H9 (cell line): Measurements from ENCODE around the gene ATP1A3. TPM values are rescaled to one million over a fixed set of nuclear protein-coding genes. Genes with fewer than 3 reads are reported as not detected.

Source experiments
- DNase-seq: peaks from one replicate; pipeline ENCODE4 v3.0.0-alpha.2; 2017
- H2AFZ ChIP-seq: one replicate; pipeline ENCODE4 v1.6.1; 2013; ENCODE audit warnings: mild to moderate bottlenecking, low read length, control low read depth, moderate library complexity
- H2AK5ac ChIP-seq: 2 replicates; pipeline ENCODE4 v1.6.1; 2013; ENCODE audit warnings: low read length, control low read depth, mixed read lengths; ENCODE audit not compliant: insufficient read length
- H2BK120ac ChIP-seq: one replicate; pipeline ENCODE4 v1.6.1; 2013; ENCODE audit warnings: low read depth, mild to moderate bottlenecking, low read length, control low read depth, inconsistent platforms; ENCODE audit not compliant: poor library complexity, severe bottlenecking
- H2BK12ac ChIP-seq: 2 replicates; pipeline ENCODE4 v1.6.1; 2013; ENCODE audit warnings: low read length, control low read depth, mixed read lengths, low read depth; ENCODE audit not compliant: insufficient read length
- H2BK15ac ChIP-seq: 2 replicates; pipeline ENCODE4 v1.6.1; 2013; ENCODE audit warnings: low read depth, low read length, control low read depth
- H2BK20ac ChIP-seq: one replicate; pipeline ENCODE4 v1.6.1; 2013; ENCODE audit warnings: low read depth, mild to moderate bottlenecking, low read length, control low read depth, inconsistent platforms; ENCODE audit not compliant: poor library complexity, severe bottlenecking
- H2BK5ac ChIP-seq: 2 replicates; pipeline ENCODE4 v1.6.1; 2013; ENCODE audit warnings: low read length, control low read depth, mixed read lengths; ENCODE audit not compliant: insufficient read length
- H3K14ac ChIP-seq: 2 replicates; pipeline ENCODE4 v1.6.1; 2013; ENCODE audit warnings: low read length, control low read depth; ENCODE audit not compliant: insufficient read depth
- H3K18ac ChIP-seq: 2 replicates; pipeline ENCODE4 v1.6.1; 2013; ENCODE audit warnings: low read depth, mild to moderate bottlenecking, mixed read lengths, low read length, control low read depth; ENCODE audit not compliant: insufficient read length
- H3K23ac ChIP-seq: 2 replicates; pipeline ENCODE4 v1.6.1; 2013; ENCODE audit warnings: low read length, control low read depth, mixed read lengths, low read depth; ENCODE audit not compliant: insufficient read length
- H3K23me2 ChIP-seq: 2 replicates; pipeline ENCODE4 v1.6.1; 2013; ENCODE audit warnings: low read depth, mild to moderate bottlenecking, mixed read lengths, low read length, control low read depth; ENCODE audit not compliant: insufficient read length, poor library complexity, severe bottlenecking
- H3K27ac ChIP-seq: 2 replicates; pipeline ENCODE4 v1.5.1; 2013; ENCODE audit warnings: low read length, control low read depth, mixed read lengths, low read depth; ENCODE audit not compliant: insufficient read length
- H3K27me3 ChIP-seq: 2 replicates; pipeline ENCODE4 v1.6.1; 2013; ENCODE audit warnings: low read length, control low read depth, inconsistent platforms; ENCODE audit not compliant: insufficient read depth
- H3K4ac ChIP-seq: 2 replicates; pipeline ENCODE4 v1.6.1; 2013; ENCODE audit warnings: low read depth, mild to moderate bottlenecking, control low read depth, inconsistent platforms, low read length, moderate library complexity
- H3K4me1 ChIP-seq: 2 replicates; pipeline ENCODE4 v1.6.1; 2013; ENCODE audit warnings: low read length, control low read depth, inconsistent platforms; ENCODE audit not compliant: insufficient read depth
- H3K4me2 ChIP-seq: 2 replicates; pipeline ENCODE4 v1.6.1; 2013; ENCODE audit warnings: low read length, control low read depth, mixed read lengths; ENCODE audit not compliant: insufficient read length, insufficient read depth
- H3K56ac ChIP-seq: 2 replicates; pipeline ENCODE4 v1.6.1; 2013; ENCODE audit warnings: low read depth, mild to moderate bottlenecking, mixed read lengths, low read length, control low read depth; ENCODE audit not compliant: insufficient read length
- H3K79me1 ChIP-seq: 2 replicates; pipeline ENCODE4 v1.6.1; 2013; ENCODE audit warnings: low read depth, mild to moderate bottlenecking, moderate library complexity, low read length, control low read depth, inconsistent platforms; ENCODE audit not compliant: insufficient read depth, poor library complexity, severe bottlenecking
- H3K79me2 ChIP-seq: 2 replicates; pipeline ENCODE4 v1.6.1; 2013; ENCODE audit warnings: low read length, control low read depth, inconsistent platforms; ENCODE audit not compliant: insufficient read depth
- H3K9ac ChIP-seq: 2 replicates; pipeline ENCODE4 v1.6.1; 2013; ENCODE audit warnings: low read length, control low read depth, mixed read lengths; ENCODE audit not compliant: insufficient read length; ENCODE audit errors: extremely low read depth
- H3K9me3 ChIP-seq: one replicate; pipeline ENCODE4 v1.6.1; 2013; ENCODE audit warnings: low read depth, low read length, inconsistent platforms; ENCODE audit not compliant: control insufficient read depth
- H3T11ph ChIP-seq: one replicate; pipeline ENCODE4 v1.6.1; 2013; ENCODE audit warnings: mild to moderate bottlenecking, low read length, control low read depth, inconsistent platforms
- H4K20me1 ChIP-seq: one replicate; pipeline ENCODE4 v1.6.1; 2013; ENCODE audit not compliant: control insufficient read depth, insufficient read length, insufficient read depth
- H4K5ac ChIP-seq: 2 replicates; pipeline ENCODE4 v1.6.1; 2013; ENCODE audit warnings: low read depth, mild to moderate bottlenecking, mixed read lengths, low read length, control low read depth; ENCODE audit not compliant: insufficient read length
- H4K8ac ChIP-seq: replicated peaks from 2 replicates; pipeline ENCODE4 v1.6.1; 2013; ENCODE audit warnings: low read length, control low read depth, mixed read lengths, low read depth; ENCODE audit not compliant: insufficient read length
- H4K91ac ChIP-seq: 2 replicates; pipeline ENCODE4 v1.6.1; 2013; ENCODE audit warnings: low read depth, mild to moderate bottlenecking, moderate library complexity, mixed read lengths, low read length, control low read depth; ENCODE audit not compliant: insufficient read length
- H3K27ac Mint-ChIP-seq, 3 experiments: 2 replicates in 2 of 3; 3 replicates in 1 of 3; pipeline ENCODE4 v1.8.0; 2020 to 2021; ENCODE audit warnings: mixed read lengths in 3 of 3, mild to moderate bottlenecking in 1 of 3, moderate library complexity in 1 of 3
- H3K27me3 Mint-ChIP-seq: 2 replicates; pipeline ENCODE4 v1.8.0; 2021; ENCODE audit warnings: low read depth, mild to moderate bottlenecking, moderate library complexity, mixed read lengths
- H3K36me3 Mint-ChIP-seq, 3 experiments: 2 replicates in 2 of 3; 3 replicates in 1 of 3; pipeline ENCODE4 v1.8.0; 2020 to 2021; ENCODE audit warnings: low read depth in 3 of 3, mixed read lengths in 3 of 3; ENCODE audit not compliant: insufficient read depth in 1 of 3
- H3K4me1 Mint-ChIP-seq, 2 experiments: 2 replicates each; pipeline ENCODE4 v1.8.0; 2020; ENCODE audit warnings: mixed read lengths in 2 of 2
- H3K4me3 Mint-ChIP-seq, 2 experiments: 2 replicates in 1 of 2; 3 replicates in 1 of 2; pipeline ENCODE4 v1.8.0; 2020 to 2021; ENCODE audit warnings: mild to moderate bottlenecking in 2 of 2, mixed read lengths in 2 of 2, moderate library complexity in 1 of 2
- H3K9me3 Mint-ChIP-seq, 2 experiments: 2 replicates in 1 of 2; 3 replicates in 1 of 2; pipeline ENCODE4 v1.8.0; 2020; ENCODE audit warnings: mild to moderate bottlenecking in 2 of 2, mixed read lengths in 2 of 2, moderate library complexity in 1 of 2
- CTCF ChIP-seq: fragments of 200-600 bp; sonication (generic); conservative IDR thresholded peaks from 3 replicates; pipeline ENCODE4 v1.8.0; 2021; ENCODE audit warnings: antibody characterized with exemption, mild to moderate bottlenecking
- WGBS: extraction: QIAGEN DNeasy Blood & Tissue Kit; methylation state at CpG from one replicate; pipeline ENCODE4 v1.1.7; 2013; ENCODE audit warnings: missing lambda C conversion rate, low lambda C conversion rate, mixed read lengths; ENCODE audit not compliant: insufficient read length; ENCODE audit errors: extremely low coverage; 5-methylcytosine and 5-hydroxymethylcytosine counted together
- total RNA-seq: library from RNA; stranded (reverse); gene quantifications from 2 replicates; pipeline ENCODE4 v1.2.1, GENCODE V29; 2021

Gene ATP1A3
- total RNA-seq, 1 experiment from 2014 or later, result 11.6 TPM

- Histone ChIP-seq H3K9me3 (no peaks in the 10 kb centered on the region), H2BK5ac (no peak overlapping the region), H4K5ac (no peak overlapping the region), H3K4me2 (no peak overlapping the region), H4K20me1 (no peaks in the 10 kb centered on the region), H3K79me2 (no peaks in the 10 kb centered on the region), H2BK20ac (no peak overlapping the region), H3K4me1 (no peaks in the 10 kb centered on the region), H3K18ac (no peak overlapping the region), H2BK15ac (no peak overlapping the region), H3K27ac (no peak overlapping the region), H2AK5ac (no peak overlapping the region), H2BK120ac (no peak overlapping the region), H3K23ac (no peak overlapping the region), H4K91ac (no peak overlapping the region), H3T11ph (no peak overlapping the region), H3K27me3 (no peaks in the 10 kb centered on the region), H3K23me2 (no peaks in the 10 kb centered on the region), H3K9ac (no peak overlapping the region), H2BK12ac (no peak overlapping the region), H3K79me1 (no peaks in the 10 kb centered on the region), H3K4ac (no peak overlapping the region), H2AFZ (no peak overlapping the region), H3K56ac (no peak overlapping the region), H4K8ac (no peak overlapping the region), H3K14ac (no peak overlapping the region)
- no peaks in the 10 kb centered on the region for H3K9me3 Mint-ChIP-seq
- H3K36me3 Mint-ChIP-seq, result peaks cover 0 to 11% (median 2%) of the 10 kb centered on the region in 3 experiments; a peak in 2 of 7 replicates
- TF ChIP-seq CTCF, result no peak
- peaks cover 0 to 8% of the 10 kb centered on the region in 2 experiments; a peak in 2 of 4 replicates for H3K4me1 Mint-ChIP-seq
- H3K27me3 Mint-ChIP-seq, result no peaks in the 10 kb centered on the region
- no peak overlapping the region for H3K27ac Mint-ChIP-seq
- WGBS, result no CpG with 5 or more reads among the region's 5 CpGs
- H3K4me3 Mint-ChIP-seq, result no peak overlapping the region
- DNase-seq, result no peak
Measured at GRCh38 chr19:41965106-41965505, 28.9 kb downstream of the ATP1A3 start.
